Activated CD4-positive, alpha-beta T cell treated with anti-CD3 and anti-CD28 coated beads, Interleukin-2, Interleukin-4, amounts not matched to agents 100 ng/mL and 50 ng/mL, durations not matched to agents 16 hours and 8 hours (primary cell): ENCODE measurements around the gene DOCK8.

Experiments
- DNase-seq: peaks from one replicate; pipeline ENCODE4 v3.0.0-alpha.2; 2020; ENCODE audit warnings: low spot score

DOCK8 gene

DNA sequence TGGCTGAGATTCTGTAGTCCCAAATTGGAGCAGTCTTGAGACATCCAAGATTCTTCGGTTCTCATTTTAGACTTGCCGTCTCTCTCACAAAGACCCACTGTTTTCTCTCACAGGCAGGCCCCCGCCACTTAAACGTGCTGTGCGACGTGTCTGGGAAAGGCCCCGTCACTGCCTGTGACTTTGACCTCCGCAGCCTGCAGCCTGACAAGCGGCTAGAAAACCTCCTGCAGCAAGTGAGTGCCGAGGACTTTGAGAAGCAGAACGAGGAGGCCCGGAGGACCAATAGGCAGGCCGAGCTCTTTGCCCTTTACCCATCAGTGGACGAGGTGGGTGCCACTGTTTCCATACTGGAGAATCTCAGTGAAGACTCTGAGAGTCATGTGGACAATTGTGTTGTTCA lies 97.2 kb downstream of the DOCK8 start:
- no peak for DNase-seq

DNA sequence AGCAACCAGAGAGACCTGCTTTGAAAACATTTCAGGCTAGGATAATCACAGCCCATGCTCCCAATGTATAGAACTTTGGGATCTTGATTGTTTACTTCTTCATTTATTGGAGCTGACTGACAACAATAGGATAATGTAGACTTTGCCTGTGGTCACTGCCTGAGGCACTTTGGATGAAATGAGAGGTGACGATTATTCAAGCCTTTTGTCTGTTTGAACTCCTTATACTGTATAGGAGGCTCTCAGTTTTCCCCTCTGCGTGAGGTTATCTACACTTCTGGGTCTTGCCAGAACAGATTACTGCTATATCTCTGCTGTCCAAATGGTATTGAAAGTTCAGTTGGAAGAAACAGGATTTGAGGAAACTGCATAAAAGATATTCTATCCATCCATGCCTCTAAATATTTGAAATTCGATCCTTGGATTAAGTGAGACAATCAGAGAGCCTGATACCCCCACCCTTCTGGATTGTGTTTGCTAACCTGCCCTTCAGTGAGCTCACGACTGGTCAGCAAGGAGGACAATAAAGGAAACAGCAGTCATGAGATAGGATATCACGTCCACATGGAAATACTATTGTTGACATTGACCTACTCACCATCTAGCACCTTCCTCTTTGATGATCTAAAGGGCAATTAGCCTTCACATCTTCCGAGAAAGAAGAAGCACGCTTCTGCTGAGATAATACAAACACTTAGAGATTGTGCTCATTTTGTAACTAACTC lies 98.1 kb downstream of the DOCK8 start:
- DNase-seq, result no peak

DNA sequence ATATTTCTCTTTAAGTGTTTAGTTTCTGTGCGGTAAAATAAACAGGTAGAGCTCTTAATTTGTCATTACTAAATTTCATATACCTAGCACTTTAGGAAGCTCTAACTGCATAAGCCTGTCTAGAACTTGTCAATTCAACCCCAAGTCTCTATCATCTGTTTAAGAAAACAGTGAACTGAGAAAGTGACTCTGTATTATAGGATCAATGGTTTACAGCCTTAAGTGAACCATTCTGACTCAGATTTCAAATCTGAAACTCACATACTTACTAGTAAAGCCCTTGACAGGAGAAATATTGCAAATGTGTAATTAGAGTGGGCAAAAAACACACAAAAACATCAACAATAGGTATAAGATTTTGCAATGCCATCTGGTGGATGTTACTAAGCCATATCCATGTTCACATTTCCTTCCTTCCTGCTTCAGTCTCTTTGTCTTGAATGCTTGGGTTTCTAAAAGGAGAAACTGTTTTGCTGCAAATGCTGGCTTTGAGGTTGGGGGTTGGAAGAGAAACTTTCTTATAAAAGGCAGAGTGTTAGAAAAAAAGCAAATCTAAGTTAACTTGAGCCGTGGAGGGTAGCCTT lies 101.8 kb downstream of the DOCK8 start:
- DNase-seq, result no peak

GRCh38 chr9:318646-319045 lies 104.0 kb downstream of the DOCK8 start:
- no peak for DNase-seq

- no peak for DNase-seq
Observed at GRCh38 chr9:324971-325370, 110.3 kb downstream of the DOCK8 start.

- no peak for DNase-seq
Observed at GRCh38 chr9:326667-327066, 112.0 kb downstream of the DOCK8 start.

DNA sequence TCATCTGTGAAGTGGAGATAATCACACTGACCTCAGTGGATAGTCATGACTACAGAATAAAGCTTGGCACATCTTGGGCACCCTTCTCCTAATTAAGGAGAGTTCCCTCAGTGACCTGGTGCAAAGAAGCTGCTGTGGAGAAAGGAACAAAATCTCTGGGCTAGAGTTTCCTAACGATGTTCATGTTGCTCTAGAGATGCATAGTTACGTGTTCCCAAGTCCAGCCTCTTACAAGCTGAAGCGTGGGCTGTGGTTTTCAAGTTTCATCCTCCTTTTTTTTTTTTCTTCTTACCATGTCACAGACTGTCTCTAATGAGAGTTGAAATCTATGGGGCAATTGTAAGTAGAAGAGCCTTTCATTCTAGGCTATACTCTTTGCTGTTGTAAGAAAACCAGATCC lies 113.8 kb downstream of the DOCK8 start:
- DNase-seq, result no peak

DNA sequence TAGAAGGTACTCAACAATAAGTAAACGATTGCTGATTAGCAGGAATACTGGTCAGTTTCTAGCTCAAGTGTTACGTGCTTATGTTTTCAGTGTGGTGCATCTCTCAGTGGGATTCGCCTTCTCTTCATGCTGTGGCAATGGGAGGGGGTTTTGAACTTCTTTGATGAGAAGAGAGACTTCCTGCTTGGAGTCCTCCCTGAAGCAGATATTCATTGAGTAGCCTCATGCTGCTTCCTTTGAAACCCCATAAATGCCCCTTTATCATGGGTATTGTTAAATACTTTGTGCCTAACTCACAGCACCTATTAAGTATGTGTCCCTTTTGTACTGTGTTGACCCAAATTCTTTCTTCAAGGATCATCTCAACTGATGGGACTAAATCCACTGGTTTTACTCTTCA lies 116.5 kb downstream of the DOCK8 start:
- DNase-seq, result no peak

DNA sequence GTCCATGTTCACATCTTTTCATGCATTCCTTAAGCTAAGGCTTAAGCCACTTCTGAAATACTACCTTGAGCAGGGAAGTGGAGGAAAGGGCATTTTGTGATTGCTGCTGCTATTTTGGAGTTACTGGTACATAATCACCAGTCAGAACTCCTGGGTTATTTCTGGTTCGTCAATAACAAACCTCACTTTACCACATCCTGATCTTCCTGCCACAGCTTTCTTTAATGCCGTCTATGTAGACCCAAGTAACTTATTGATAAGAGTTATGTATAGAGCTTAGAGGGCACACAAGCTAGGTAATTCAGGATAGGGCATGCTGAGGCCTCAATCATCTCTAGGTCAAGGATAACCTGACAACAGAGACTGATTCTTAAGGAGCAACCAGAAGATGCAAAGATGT lies 120.7 kb downstream of the DOCK8 start:
- no peak for DNase-seq

- no peak for DNase-seq
Observed at GRCh38 chr9:336039-336438, 121.4 kb downstream of the DOCK8 start.

DNA sequence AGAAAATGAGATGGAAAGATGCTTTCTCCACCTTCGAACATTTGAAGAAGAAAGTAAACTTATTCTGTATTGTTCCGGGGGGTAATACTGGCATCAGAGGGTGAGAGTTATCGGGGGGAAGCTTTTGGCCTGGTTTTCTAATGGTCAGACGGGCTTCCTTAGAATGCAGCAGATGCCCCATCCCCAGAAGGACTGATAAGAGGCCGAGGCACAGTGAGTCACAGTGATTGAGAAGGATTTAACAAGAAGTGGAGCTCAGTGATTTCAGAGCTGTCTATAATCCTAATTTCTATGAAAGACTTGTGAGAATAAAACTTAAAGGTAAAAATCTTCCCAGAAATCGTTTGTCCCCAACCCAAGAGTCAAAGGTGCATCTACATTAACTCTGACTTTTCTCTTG lies 123.9 kb downstream of the DOCK8 start:
- DNase-seq, result no peak

GRCh38 chr9:341634-342421 lies 127.2 kb downstream of the DOCK8 start:
- no peak for DNase-seq

DNA sequence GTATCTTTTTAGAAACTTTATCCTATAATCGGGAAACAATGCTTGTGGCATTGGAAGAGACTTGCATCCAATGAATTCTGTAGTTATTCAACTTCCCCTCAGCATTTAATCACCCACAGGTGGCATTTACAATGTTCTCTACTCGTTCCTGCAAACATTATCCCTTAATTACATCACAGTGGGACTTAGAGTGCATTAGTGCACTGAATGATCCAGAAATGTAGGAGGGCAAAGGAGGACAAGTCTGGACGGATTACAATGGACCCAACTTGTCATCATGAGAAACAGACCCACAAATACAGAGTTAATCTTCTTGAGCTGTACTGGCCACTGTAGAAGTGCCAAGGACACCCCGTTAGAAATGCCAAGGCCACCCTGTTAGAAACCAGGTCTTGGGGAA lies 129.1 kb downstream of the DOCK8 start:
- DNase-seq, result no peak

DNA sequence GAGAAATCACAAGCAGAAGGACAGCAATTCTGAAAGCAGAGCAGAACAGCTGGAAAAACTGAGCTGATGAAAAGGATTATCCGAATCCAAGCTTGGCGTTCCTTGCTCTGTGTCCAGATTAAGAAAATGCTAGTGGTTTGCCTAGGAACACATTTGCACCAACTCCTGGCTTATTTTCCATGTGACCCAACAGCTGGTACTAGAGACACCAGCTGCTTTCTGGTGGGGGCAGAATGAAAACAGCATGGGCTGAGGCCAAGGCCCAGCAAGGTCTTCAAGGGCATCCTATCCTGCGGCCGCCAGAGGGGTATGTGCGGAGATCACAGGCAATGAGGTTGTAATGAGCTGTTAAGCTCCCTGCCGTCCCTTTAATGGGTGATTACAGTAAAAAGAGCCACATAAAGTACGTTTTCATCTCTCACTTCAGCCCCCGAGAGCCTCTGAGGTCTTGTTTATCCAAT lies 131.5 kb downstream of the DOCK8 start:
- no peak for DNase-seq

DNA sequence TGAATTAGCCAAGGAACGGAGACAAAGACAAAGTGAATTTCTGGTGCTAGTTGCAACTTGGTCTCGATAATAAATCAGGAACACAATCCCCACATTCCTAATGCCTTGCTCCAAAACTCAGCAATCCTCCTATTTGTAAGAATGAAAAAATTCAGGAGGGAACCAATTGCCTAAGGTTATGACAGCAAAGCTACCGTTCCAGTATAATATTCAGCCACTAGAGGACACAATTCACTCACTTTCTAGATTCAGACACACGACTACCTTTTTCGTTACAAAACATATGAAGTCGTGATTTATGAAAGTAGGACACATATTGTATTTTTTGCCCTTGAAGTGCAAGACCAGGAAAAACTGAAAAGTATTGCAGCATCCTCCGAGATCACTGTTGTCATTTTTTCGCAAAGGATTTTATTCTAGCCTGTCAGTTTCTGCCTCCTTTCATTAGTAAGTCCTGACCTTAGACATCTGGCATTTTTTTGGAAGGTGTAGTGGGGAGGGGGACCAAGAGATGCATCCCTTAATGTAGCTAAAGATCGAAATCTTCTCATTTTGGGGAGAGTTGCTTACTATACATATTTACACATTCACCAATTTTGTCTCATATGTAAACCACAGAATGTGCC lies 133.1 kb downstream of the DOCK8 start:
- DNase-seq, result no peak

DNA sequence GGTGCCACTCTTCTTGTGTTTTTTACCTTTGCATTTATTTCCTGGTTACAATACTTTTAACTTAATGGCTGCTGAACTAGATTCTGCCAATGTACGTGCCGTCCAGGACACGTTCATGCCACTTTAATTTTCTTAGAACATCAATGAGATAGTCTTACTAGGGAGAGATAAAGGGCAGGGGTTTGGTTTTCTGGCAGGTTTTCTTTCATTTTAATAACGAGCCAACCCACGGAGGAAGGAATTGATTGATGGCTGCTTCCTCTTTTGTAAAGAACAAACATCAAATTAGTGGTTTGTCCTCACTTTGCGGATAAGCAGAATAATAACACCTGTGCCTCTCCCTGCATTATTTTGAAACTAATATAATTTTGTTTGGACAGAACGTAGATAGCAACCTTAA lies 135.7 kb downstream of the DOCK8 start:
- DNase-seq, result no peak

- no peak for DNase-seq
Observed at GRCh38 chr9:351916-352315, 137.3 kb downstream of the DOCK8 start.

DNA sequence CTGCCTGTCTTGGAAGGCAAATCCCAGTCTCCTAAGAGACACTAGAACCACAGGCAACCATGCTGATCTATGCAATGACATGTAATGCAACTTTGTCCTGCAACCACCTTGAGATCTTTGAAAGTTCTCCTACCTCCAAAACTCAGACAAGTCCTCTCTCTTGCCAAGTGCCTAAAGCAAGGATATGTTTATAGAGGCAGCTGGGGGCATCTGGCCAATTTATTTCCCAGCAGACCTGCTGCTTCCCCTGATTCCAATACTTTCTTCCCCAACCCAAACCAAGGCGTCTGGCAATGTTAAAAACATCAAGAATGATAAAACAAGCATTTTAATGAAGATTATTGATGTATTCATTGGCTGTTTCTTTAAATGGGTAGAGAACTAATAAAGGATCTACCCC lies 138.4 kb downstream of the DOCK8 start:
- no peak for DNase-seq

GRCh38 chr9:354453-354852 lies 139.8 kb downstream of the DOCK8 start:
- DNase-seq, result no peak

DNA sequence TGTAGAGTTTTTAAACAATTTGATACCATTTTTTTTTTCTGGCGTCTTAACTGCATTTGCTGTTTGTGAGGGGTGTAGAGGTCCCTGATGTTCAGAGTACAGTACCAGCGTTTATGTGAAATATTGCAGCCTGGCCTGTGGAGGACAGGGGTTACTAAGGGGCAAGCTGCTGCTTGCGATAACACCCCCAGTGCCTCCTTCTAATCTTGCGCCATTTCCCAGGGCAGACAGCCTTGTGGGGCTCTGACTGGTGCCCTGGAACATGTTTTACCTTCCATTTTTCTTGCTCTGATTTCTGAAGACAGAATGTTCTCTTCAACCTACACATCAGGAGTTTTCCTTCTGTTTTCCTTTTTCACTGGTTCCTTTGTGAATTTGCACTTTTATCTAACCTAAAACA lies 142.9 kb downstream of the DOCK8 start:
- no peak for DNase-seq

- DNase-seq, result no peak
Observed at GRCh38 chr9:362561-363273, 148.1 kb downstream of the DOCK8 start.

- DNase-seq, result no peak
Observed at GRCh38 chr9:363274-363612, 148.6 kb downstream of the DOCK8 start.
